HAP-1 (cell line): ENCODE data around the gene MORN4.
"Not testable (repeated sequence)": the region's sequence is repeated elsewhere in the genome, so short reads cannot be mapped to it uniquely, and the experiment has no call there.

Experiments
- DNase-seq, 2 experiments: peaks; one replicate each; pipeline ENCODE4 v3.0.0-alpha.2; 2016 to 2020; ENCODE audit warnings: low spot score in 2 of 2
- H3K27me3 ChIP-seq: fragments of 250-450 bp; sonication (Bioruptor Pico); 2 replicates; pipeline ENCODE4 v1.5.1; 2020; ENCODE audit warnings: low read depth, mild to moderate bottlenecking, moderate library complexity
- H3K36me3 ChIP-seq: fragments of 250-450 bp; sonication (Bioruptor Pico); replicated peaks from 2 replicates; pipeline ENCODE4 v1.5.1; 2020; ENCODE audit warnings: mild to moderate bottlenecking
- H3K4me1 ChIP-seq: fragments of 250-450 bp; sonication (Bioruptor Pico); 2 replicates; pipeline ENCODE4 v1.5.1; 2020; ENCODE audit warnings: mild to moderate bottlenecking
- H3K4me3 ChIP-seq: fragments of 250-450 bp; sonication (Bioruptor Pico); 2 replicates; pipeline ENCODE4 v1.5.1; 2020; ENCODE audit warnings: mild to moderate bottlenecking, moderate library complexity
- H3K9me3 ChIP-seq: fragments of 250-450 bp; sonication (Bioruptor Pico); 2 replicates; pipeline ENCODE4 v1.5.1; 2020; ENCODE audit warnings: mild to moderate bottlenecking, moderate library complexity
- in situ Hi-C: fragments of 300-500 bp; cut with MboI; formaldehyde crosslinking; loops from 3 replicates; pipeline ENCODE4 v1.14.3; 2020; ENCODE audit warnings: low sequenced_read_pairs, inconsistent platforms, mixed read lengths

The MORN4 gene

DNA sequence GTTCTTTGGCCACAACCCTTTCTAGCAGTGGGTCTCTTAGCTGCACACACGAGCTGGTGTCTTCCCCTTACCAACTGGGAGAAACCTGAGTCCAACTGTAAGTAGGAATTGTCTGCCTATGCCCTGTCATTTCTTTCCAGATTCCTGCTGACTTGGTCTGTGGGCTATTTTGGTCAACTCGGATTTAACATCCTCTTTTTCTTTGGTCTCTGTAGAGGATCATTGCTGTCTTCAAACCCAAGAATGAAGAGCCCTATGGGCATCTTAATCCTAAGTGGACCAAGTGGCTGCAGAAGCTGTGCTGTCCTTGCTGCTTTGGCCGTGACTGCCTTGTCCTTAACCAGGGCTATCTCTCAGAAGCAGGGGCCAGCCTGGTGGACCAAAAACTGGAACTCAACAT is 17.4 kb upstream of the MORN4 start:
- Histone ChIP-seq H3K27me3 (no peaks in the 10 kb centered on the region), H3K9me3 (no peaks in the 10 kb centered on the region), H3K4me3 (no peak overlapping the region), H3K36me3 (peaks cover 40% of the 10 kb centered on the region), H3K4me1 (peaks cover 12% of the 10 kb centered on the region)
- no peak for DNase-seq
- in situ Hi-C loops: no loop called here

DNA sequence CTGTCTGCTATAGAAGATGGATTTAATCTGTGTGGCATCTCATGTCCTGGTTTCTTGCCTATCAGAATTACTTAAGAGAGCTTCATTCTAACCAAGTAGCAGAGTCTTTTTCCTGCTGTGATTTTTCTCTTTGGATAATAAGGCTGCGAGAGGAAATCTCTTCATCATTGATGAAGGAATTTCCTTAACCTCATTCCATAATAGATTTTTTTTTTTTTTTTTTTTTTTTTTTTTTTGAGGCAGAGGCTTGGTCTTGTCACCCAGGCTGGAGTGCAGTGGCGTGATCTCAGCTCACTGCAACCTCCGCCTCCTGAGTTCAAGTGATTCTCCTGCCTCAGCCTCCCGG is 16.1 kb upstream of the MORN4 start:
- H3K27me3 ChIP-seq, H3K4me3 ChIP-seq, H3K9me3 ChIP-seq, DNase-seq, in situ Hi-C loops: not testable (repeated sequence)
- Histone ChIP-seq H3K36me3 (peaks cover 41% of the 10 kb centered on the region), H3K4me1 (peaks cover 12% of the 10 kb centered on the region)

DNA sequence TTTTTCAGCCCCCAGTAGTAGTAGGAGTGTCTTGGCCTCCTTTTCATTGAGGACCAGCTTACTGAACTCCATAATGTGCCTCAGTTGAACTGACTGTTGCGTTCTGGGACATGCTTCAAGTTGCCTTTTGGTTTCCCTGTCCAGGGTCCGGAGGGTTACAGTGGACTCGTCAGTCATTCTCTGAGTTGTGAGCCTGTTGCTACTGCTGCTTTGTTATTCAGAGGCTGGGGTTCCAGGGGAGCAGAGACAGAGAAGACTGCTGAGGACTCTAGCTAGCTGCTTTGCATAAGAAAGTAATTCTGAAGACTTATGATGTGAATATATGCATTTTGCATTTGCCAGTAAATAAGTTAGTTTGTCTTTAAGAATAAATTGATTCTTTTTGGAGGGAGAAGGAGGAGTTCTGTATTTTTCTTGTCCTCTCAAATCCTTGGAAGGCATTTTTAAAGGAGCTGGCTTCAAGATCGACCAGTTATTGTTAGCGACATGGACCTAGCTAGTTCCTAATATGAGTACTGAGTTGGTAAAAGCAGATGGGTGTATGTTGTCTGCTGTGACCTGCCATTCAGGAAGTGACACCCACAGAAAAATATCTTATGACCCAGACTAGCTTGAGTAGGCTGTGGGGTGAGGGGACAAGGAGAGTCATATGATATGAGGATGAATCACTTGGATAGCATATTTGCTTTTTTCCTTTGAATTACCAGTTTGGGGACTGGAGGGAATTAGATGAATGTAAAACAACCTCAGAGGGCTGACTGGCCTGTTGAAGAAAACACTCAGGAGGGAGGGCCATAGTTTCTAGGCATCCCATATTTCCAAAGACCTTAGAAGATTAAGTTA is 15.5 kb upstream of the MORN4 start:
- Histone ChIP-seq H3K9me3 (no peaks in the 10 kb centered on the region), H3K4me3 (no peak overlapping the region), H3K27me3 (no peaks in the 10 kb centered on the region), H3K36me3 (peaks cover 37% of the 10 kb centered on the region), H3K4me1 (peaks cover 12% of the 10 kb centered on the region)
- no peak for DNase-seq
- in situ Hi-C loops: no loop called here

DNA sequence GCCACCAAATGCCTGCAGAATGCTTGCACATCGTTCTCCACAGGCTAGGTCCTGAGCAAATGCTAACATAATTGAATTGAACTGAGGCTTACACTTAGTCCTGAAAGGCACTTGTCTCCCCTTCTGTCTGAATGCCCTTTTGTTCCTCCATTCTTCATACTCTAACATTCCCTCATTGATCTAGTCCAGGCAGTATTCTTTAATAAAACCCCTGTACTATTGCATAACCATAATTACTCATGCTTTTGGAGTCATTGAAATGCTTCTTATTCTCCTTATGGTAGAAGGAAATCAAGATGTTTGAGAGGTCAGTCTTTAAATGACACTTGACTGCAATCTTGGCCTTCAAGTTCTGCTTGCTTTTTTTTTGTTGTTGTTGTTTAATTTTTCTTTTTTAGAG is 14.3 kb upstream of the MORN4 start:
- H3K27me3 ChIP-seq: no peaks in the 10 kb centered on the region
- peaks cover 12% of the 10 kb centered on the region for H3K4me1 ChIP-seq
- peaks cover 33% of the 10 kb centered on the region for H3K36me3 ChIP-seq
- no peaks in the 10 kb centered on the region for H3K9me3 ChIP-seq
- DNase-seq: peak; percentile 29 to 79
- in situ Hi-C loops: no loop called here
- H3K4me3 ChIP-seq: no peak overlapping the region

DNA sequence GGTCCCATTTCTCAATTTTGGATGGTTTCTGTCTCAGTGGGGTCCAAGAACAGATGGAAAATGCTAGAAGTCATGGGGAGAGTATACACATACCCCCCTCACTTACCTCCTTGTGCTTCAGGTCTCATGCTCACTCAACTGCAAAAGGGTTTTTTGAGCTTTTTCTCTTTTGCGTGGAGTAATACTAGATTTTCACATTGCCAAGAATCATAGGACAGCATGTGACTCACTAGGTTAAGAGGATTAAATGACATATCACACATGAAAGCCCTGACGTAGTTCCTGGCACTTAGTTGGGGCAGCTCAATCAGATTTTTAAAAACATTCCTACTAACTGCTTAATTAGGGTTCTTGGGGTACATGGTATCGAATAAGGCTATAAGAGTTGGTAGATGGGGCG is 11.6 kb upstream of the MORN4 start:
- in situ Hi-C loops: no loop called here
- DNase-seq: no peak
- Histone ChIP-seq H3K27me3 (no peaks in the 10 kb centered on the region), H3K4me3 (no peak overlapping the region), H3K36me3 (peaks cover 15% of the 10 kb centered on the region; the same call in 1 of the 2 replicates), H3K4me1 (peaks cover 17% of the 10 kb centered on the region), H3K9me3 (no peaks in the 10 kb centered on the region)

DNA sequence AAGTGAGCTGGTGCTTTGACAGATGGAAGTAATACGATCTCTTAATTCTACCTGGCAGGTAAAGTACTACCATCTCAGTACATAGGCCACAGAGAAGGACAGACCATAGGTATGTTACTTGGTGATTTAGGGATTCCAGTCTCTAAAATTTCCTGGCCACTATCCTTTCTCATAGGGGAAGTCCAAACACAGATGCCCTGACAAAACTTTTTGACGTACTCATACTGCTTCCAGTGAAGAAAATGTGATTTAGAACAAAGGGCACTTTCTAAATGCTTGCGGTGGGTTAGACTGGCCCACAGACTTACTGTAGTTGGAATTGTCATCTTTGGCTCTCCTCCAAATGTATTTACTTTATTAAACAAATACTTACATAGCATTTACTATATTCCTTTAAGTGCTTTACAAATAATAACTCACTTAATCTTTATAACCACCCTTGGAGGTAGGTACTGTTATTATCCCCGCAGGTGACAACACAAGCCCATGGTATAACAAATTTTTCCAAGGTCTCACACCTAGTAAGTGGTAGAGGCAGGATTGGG is 10.2 kb upstream of the MORN4 start:
- Histone ChIP-seq H3K36me3 (peaks cover 15% of the 10 kb centered on the region; the same call in 1 of the 2 replicates), H3K27me3 (0 out of 2 replicates have a peak, but pooled peaks cover 3% of the 10 kb centered on the region), H3K4me3 (no peak overlapping the region), H3K9me3 (no peaks in the 10 kb centered on the region), H3K4me1 (peaks cover 17% of the 10 kb centered on the region)
- in situ Hi-C loops: no loop called here
- no peak for DNase-seq

DNA sequence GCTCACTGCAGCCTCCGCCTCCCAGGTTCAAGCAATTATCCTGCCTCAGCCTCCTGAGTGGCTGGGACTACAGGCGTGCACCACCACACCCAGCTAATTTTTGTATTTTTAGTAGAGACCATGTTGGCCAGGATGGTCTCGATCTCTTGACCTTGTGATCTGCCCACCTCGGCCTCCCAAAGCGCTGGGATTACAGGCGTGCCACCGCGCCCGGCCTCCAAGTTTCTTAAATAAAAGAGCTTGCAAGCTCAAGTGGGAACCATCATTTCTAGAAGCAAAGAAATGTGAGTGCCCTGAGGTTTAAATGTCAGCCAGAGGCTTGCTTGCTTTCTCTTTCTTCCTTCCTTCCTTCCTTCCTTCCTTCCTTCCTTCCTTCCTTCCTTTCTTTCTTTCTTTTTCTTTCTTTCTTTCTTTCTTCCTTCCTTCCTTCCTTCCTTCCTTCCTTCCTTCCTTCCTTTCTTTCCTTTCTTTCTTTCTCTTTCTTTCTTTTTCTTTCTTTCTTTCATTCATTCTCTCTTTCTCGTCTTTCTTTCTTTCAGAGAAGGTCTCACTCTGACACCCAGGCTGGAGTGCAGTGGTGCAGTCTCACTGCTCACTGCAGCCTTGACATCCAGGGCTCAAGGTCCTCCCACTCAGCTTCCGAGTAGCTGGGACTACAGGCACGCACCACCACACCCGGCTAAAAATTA is 9.3 kb upstream of the MORN4 start:
- H3K27me3 ChIP-seq, in situ Hi-C loops: not testable (repeated sequence)

DNA sequence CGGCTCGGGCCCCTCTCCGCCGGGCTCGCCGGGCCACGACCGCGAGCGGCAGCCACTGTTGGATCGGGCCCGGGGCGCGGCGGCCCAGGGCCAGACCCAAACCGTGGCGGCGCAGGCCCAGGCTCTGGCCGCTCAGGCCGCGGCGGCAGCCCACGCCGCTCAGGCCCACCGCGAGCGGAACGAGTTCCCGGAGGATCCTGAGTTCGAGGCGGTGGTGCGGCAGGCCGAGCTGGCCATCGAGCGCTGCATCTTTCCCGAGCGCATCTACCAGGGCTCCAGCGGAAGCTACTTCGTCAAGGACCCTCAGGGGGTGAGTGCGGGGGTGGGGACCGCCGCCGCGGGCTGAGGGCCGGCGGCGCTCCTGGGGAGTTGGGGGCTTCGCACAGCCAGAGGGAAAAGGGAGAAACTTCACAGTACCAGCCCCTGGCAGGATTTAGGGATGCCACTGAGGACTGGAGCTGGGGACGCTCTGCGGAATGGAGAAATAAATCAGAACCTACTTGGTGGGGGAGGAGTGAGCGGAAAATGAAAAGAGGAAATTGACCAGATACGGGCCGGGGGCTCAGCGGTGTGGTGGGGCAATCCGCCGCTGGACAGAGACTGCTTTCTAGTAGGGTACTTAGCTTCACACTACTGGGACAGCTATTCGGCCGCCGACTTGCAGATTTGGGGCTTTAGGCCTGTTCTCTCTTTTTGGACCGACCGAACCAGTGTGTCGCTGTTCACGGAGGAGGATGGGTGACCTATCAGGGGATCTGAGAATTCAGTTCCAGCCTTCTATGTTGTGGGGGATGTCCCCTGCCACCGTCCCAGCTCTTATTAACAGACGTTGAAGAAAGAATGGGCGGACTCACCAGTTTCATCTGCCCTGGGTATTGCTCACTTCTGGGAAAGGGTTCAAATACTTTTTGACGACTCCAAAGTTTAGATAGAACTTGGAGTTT is 7.8 kb upstream of the MORN4 start:
- in situ Hi-C loops: no loop called here
- Histone ChIP-seq H3K9me3 (no peaks in the 10 kb centered on the region), H3K4me1 (peaks cover 6% of the 10 kb centered on the region; the same call in 1 of the 2 replicates), H3K4me3 (peak overlapping the region; percentile 66), H3K27me3 (0 out of 2 replicates have a peak, but pooled peaks cover 3% of the 10 kb centered on the region), H3K36me3 (peaks cover 11% of the 10 kb centered on the region; the same call in 1 of the 2 replicates)
- DNase-seq: peak in 1 of 2 experiments; percentile 39

More for the DNA sequence above, 9.3 kb upstream of the MORN4 start:
- Histone ChIP-seq H3K4me1 (peaks cover 11% of the 10 kb centered on the region), H3K36me3 (peaks cover 15% of the 10 kb centered on the region; the same call in 1 of the 2 replicates)
- not testable (repeated sequence) for H3K4me3 ChIP-seq, H3K9me3 ChIP-seq, DNase-seq

DNA sequence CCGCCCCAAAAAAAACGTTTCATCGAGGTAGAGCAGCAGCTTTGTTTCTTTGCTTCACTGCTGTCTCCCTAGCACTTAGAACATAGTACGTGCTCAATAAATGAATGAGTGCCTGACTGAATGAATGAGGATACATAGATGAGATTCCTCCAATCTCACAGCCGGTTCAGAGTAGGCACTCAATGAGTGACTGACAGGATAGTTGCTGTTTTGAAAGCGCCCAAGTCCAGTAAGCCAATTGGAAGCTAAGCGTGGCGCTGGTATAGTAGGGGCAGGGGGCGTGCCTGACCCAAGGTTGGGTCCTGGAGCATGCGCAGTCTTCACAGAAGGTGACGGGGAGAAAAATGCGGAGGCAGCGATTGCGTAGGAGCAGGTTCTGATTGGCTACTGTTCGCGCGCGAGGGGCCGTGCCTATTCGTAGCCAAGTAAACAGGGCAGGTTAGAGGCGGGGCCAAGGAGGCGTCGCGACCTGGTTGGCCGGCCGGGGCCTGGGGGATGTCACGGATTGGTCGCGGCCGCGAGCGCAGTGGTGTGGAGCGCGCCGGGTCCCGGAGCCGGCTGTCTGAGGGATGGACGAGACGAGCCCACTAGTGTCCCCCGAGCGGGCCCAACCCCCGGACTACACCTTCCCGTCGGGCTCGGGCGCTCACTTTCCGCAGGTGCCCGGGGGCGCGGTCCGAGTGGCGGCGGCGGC is 7.0 kb upstream of the MORN4 start, which contains the start of gene PI4K2A:
Gene PI4K2A, plus strand, starts transcription at position 498 of the 694 bp plus-strand sequence. Its CDS starts 72 bp downstream, at position 570.
- Histone ChIP-seq H3K27me3 (0 out of 2 replicates have a peak, but pooled peaks cover 3% of the 10 kb centered on the region), H3K4me1 (peaks cover 6% of the 10 kb centered on the region; the same call in 1 of the 2 replicates), H3K4me3 (peak within 1 kb of the TSS; percentile 66), H3K36me3 (peaks cover 11% of the 10 kb centered on the region; the same call in 1 of the 2 replicates), H3K9me3 (no peaks in the 10 kb centered on the region)
- in situ Hi-C loops: no loop called here
- peak; percentile 99 to 100 for DNase-seq

DNA sequence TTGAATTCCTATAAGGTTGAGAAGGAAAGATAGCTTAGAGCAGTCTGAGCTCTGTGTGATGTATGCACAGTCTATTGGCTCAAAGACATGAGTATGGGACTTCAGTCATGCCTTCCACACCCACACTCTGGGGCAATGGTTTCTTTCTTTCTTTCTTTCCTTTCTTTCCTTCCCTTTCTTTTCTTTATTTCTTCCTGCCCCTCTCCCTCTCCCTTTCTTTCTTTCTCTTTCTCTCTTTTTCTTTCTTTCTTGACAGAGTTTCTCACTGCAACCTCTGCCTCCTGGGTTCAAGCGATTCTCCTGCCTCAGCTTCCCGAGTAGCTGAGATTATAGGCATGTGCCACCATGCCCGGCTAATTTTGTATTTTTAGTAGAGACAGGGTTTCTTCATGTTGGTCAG is 5.8 kb upstream of the MORN4 start:
- H3K4me1 ChIP-seq: not testable (repeated sequence)

DNA sequence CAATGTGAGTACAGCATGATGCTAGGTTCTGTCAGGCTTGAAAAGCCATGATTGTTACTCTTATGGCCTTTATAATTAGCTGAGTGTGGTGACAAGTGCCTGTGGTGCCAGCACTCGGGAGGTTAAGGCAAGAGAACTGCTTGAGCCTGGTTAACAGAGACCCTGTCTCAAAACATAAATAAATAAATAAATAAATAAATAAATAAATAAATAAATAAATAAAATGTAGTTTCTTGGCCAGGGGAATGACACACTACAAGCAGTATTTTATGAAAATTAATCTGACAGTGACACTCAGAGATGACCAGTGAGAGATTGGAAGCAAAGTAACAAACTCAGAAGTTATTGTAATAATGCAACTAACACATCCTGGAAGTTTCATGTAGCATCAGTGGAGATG is 2.3 kb upstream of the MORN4 start:
- H3K36me3 ChIP-seq: no peaks in the 10 kb centered on the region
- H3K27me3 ChIP-seq: 0 out of 2 replicates have a peak, but pooled peaks cover 3% of the 10 kb centered on the region
- no peak overlapping the region for H3K4me3 ChIP-seq
- DNase-seq: no peak
- no peaks in the 10 kb centered on the region for H3K9me3 ChIP-seq
- no peaks in the 10 kb centered on the region for H3K4me1 ChIP-seq
- in situ Hi-C loops: no loop called here

More for the DNA sequence above, 5.8 kb upstream of the MORN4 start:
- in situ Hi-C loops, H3K36me3 ChIP-seq, H3K27me3 ChIP-seq, H3K4me3 ChIP-seq, DNase-seq, H3K9me3 ChIP-seq: not testable (repeated sequence)

DNA sequence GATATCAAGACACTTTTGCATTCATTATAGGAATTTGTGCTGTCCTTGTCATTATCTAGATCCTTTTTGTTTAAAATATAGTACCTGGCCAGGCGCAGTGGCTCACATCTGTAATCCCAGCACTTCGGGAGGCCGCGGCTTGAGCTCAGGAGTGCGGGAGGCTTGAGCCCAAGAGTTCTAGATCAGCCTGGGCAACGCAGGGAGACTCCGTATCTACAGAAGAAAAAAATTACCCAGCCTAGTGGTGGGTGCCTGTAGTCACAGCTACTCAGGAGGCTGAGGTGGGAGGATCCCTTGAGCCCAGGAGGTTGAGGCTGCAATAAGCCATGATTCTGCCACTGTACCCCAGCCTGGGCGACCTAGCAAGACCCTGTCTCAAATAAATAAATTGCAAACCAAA is 621 bp upstream of the MORN4 start:
- no peak for DNase-seq
- in situ Hi-C loops: no loop called here
- no peak overlapping the region for H3K4me3 ChIP-seq
- no peaks in the 10 kb centered on the region for H3K9me3 ChIP-seq
- H3K4me1 ChIP-seq: no peaks in the 10 kb centered on the region
- H3K36me3 ChIP-seq: no peaks in the 10 kb centered on the region
- H3K27me3 ChIP-seq: 0 out of 2 replicates have a peak, but pooled peaks cover 2% of the 10 kb centered on the region
